Transverse colon (tissue), 3 donors: ENCODE results near the gene VAT1.

Experiments
- CTCF ChIP-seq, 5 experiments: fragments of 200-600 bp in 3 of 5; fragments of 450-650 bp in 2 of 5; sonication (generic) in 3 of 5; IDR thresholded peaks; 1 replicate in 2 of 5; 2 replicates in 3 of 5; pipeline ENCODE4 v1.5.1; 2016 to 2017; ENCODE audit warnings: antibody characterized with exemption in 5 of 5, inconsistent platforms in 3 of 5, mild to moderate bottlenecking in 2 of 5, moderate library complexity in 1 of 5
- EP300 ChIP-seq: sonication (generic); formaldehyde crosslinking; IDR thresholded peaks from one replicate; pipeline ENCODE4 v1.6.1; 2017; ENCODE audit warnings: antibody characterized with exemption, low read depth

- TF ChIP-seq CTCF (IDR thresholded peaks at IDR 0.05) (no peak), EP300 (no peak)
These were observed 21.8 kb upstream of the VAT1 start for GRCh38 chr17:43044024-43044423.
